ENCODE measurements around the gene NISCH.

Gene NISCH

GRCh38 chr3:52502808-52503350, 47.5 kb downstream of the NISCH start:
- no peak for DNase-seq
- no peaks in the 10 kb centered on the region for H3K9me3 Mint-ChIP-seq
- H3K27me3 Mint-ChIP-seq = peaks cover 0 to 6% of the 10 kb centered on the region in 2 donors
- no peak overlapping the region for H3K4me3 Mint-ChIP-seq
- ATAC-seq (replicated peaks) = no peak
- H3K27ac Mint-ChIP-seq = no peak overlapping the region
- no peaks in the 10 kb centered on the region for H3K36me3 Mint-ChIP-seq (ENCODE audit: insufficient read depth)
- H3K4me1 Mint-ChIP-seq (ENCODE audit: low read depth in 2 of 2) = no peaks in the 10 kb centered on the region

- H3K36me3 Mint-ChIP-seq (ENCODE audit: insufficient read depth) = no peaks in the 10 kb centered on the region
- no peaks in the 10 kb centered on the region for H3K4me1 Mint-ChIP-seq (ENCODE audit: low read depth in 2 of 2)
- DNase-seq (no peak), ATAC-seq (replicated peaks) (no peak)
- H3K9me3 Mint-ChIP-seq = no peaks in the 10 kb centered on the region
- peaks cover 0 to 6% of the 10 kb centered on the region in 2 donors for H3K27me3 Mint-ChIP-seq
- no peak overlapping the region for H3K4me3 Mint-ChIP-seq
- H3K27ac Mint-ChIP-seq = no peak overlapping the region
These were observed 48.5 kb downstream of the NISCH start for GRCh38 chr3:52503788-52504424.

- H3K27ac Mint-ChIP-seq = no peak overlapping the region
- no peaks in the 10 kb centered on the region for H3K36me3 Mint-ChIP-seq (ENCODE audit: insufficient read depth)
- H3K4me3 Mint-ChIP-seq = no peak overlapping the region
- DNase-seq = no peak
- no peaks in the 10 kb centered on the region for H3K4me1 Mint-ChIP-seq (ENCODE audit: low read depth in 2 of 2)
- ATAC-seq (replicated peaks) = no peak
- H3K27me3 Mint-ChIP-seq = peaks cover 0 to 6% of the 10 kb centered on the region in 2 donors
- no peaks in the 10 kb centered on the region for H3K9me3 Mint-ChIP-seq
These were observed 49.6 kb downstream of the NISCH start for GRCh38 chr3:52504977-52505376.

- Mint-ChIP-seq H3K27me3 (peaks cover 0 to 6% of the 10 kb centered on the region in 2 donors), H3K4me3 (no peak overlapping the region), H3K4me1 (ENCODE audit: low read depth in 2 of 2) (no peaks in the 10 kb centered on the region), H3K36me3 (ENCODE audit: insufficient read depth) (no peaks in the 10 kb centered on the region), H3K9me3 (no peaks in the 10 kb centered on the region), H3K27ac (no peak overlapping the region)
- DNase-seq = no peak
- no peak for ATAC-seq (replicated peaks)
These were observed 51.0 kb downstream of the NISCH start for GRCh38 chr3:52506266-52506966.

- Mint-ChIP-seq H3K27ac (peak overlapping the region in 1 of 2 donors; percentile 44), H3K9me3 (no peaks in the 10 kb centered on the region), H3K4me1 (ENCODE audit: low read depth in 2 of 2) (no peaks in the 10 kb centered on the region), H3K27me3 (peaks cover 0 to 6% of the 10 kb centered on the region in 2 donors), H3K36me3 (ENCODE audit: insufficient read depth) (no peaks in the 10 kb centered on the region), H3K4me3 (no peak overlapping the region)
- ATAC-seq (replicated peaks) (no peak), DNase-seq (no peak)
These were observed 52.0 kb downstream of the NISCH start for GRCh38 chr3:52507359-52507758.

- H3K27me3 Mint-ChIP-seq = peaks cover 0 to 6% of the 10 kb centered on the region in 2 donors
- H3K27ac Mint-ChIP-seq = no peak overlapping the region
- no peak overlapping the region for H3K4me3 Mint-ChIP-seq
- DNase-seq (no peak), ATAC-seq (replicated peaks) (no peak)
- H3K9me3 Mint-ChIP-seq = no peaks in the 10 kb centered on the region
- peaks cover 0 to 2% of the 10 kb centered on the region in 2 donors for H3K4me1 Mint-ChIP-seq (ENCODE audit: low read depth in 2 of 2)
- no peaks in the 10 kb centered on the region for H3K36me3 Mint-ChIP-seq (ENCODE audit: insufficient read depth)
These were observed 54.4 kb downstream of the NISCH start for GRCh38 chr3:52509753-52510328.

GRCh38 chr3:52511509-52511908, 56.1 kb downstream of the NISCH start:
- Mint-ChIP-seq H3K9me3 (no peaks in the 10 kb centered on the region), H3K36me3 (ENCODE audit: insufficient read depth) (no peaks in the 10 kb centered on the region), H3K27ac (no peak overlapping the region), H3K4me1 (ENCODE audit: low read depth in 2 of 2) (peaks cover 0 to 2% of the 10 kb centered on the region in 2 donors), H3K4me3 (no peak overlapping the region), H3K27me3 (no peaks in the 10 kb centered on the region)
- ATAC-seq (replicated peaks) (no peak), DNase-seq (no peak)

- no peak overlapping the region for H3K27ac Mint-ChIP-seq
- H3K4me1 Mint-ChIP-seq (ENCODE audit: low read depth in 2 of 2) = peaks cover 0 to 2% of the 10 kb centered on the region in 2 donors
- H3K9me3 Mint-ChIP-seq = no peaks in the 10 kb centered on the region
- no peaks in the 10 kb centered on the region for H3K27me3 Mint-ChIP-seq
- no peak for ATAC-seq (replicated peaks)
- no peak overlapping the region for H3K4me3 Mint-ChIP-seq
- H3K36me3 Mint-ChIP-seq (ENCODE audit: insufficient read depth) = no peaks in the 10 kb centered on the region
- DNase-seq = no peak
These were observed 56.7 kb downstream of the NISCH start for GRCh38 chr3:52512105-52512504.

- DNase-seq = no peak
- H3K36me3 Mint-ChIP-seq (ENCODE audit: insufficient read depth) = no peaks in the 10 kb centered on the region
- no peaks in the 10 kb centered on the region for H3K27me3 Mint-ChIP-seq
- no peak for ATAC-seq (replicated peaks)
- peaks cover 0 to 2% of the 10 kb centered on the region in 2 donors for H3K4me1 Mint-ChIP-seq (ENCODE audit: low read depth in 2 of 2)
- H3K27ac Mint-ChIP-seq = no peak overlapping the region
- H3K4me3 Mint-ChIP-seq = no peak overlapping the region
- H3K9me3 Mint-ChIP-seq = no peaks in the 10 kb centered on the region
These were observed 57.3 kb downstream of the NISCH start for GRCh38 chr3:52512727-52513126.

GRCh38 chr3:52513281-52513680, 57.9 kb downstream of the NISCH start:
- no peak overlapping the region for H3K27ac Mint-ChIP-seq
- no peaks in the 10 kb centered on the region for H3K36me3 Mint-ChIP-seq (ENCODE audit: insufficient read depth)
- ATAC-seq (replicated peaks) (no peak), DNase-seq (no peak)
- no peaks in the 10 kb centered on the region for H3K9me3 Mint-ChIP-seq
- peaks cover 0 to 2% of the 10 kb centered on the region in 2 donors for H3K4me1 Mint-ChIP-seq (ENCODE audit: low read depth in 2 of 2)
- H3K4me3 Mint-ChIP-seq = no peak overlapping the region
- no peaks in the 10 kb centered on the region for H3K27me3 Mint-ChIP-seq

GRCh38 chr3:52514576-52514975, 59.2 kb downstream of the NISCH start:
- Mint-ChIP-seq H3K9me3 (no peaks in the 10 kb centered on the region), H3K4me1 (ENCODE audit: low read depth in 2 of 2) (peaks cover 0 to 2% of the 10 kb centered on the region in 2 donors), H3K27ac (no peak overlapping the region), H3K36me3 (ENCODE audit: insufficient read depth) (no peaks in the 10 kb centered on the region), H3K27me3 (no peaks in the 10 kb centered on the region), H3K4me3 (no peak overlapping the region)
- DNase-seq (no peak), ATAC-seq (replicated peaks) (no peak)

- no peak for DNase-seq
- Mint-ChIP-seq H3K27ac (no peak overlapping the region), H3K36me3 (ENCODE audit: insufficient read depth) (no peaks in the 10 kb centered on the region), H3K9me3 (no peaks in the 10 kb centered on the region), H3K4me3 (no peak overlapping the region), H3K4me1 (ENCODE audit: low read depth in 2 of 2) (peaks cover 0 to 2% of the 10 kb centered on the region in 2 donors), H3K27me3 (no peaks in the 10 kb centered on the region)
- no peak for ATAC-seq (replicated peaks)
These were observed 59.8 kb downstream of the NISCH start for GRCh38 chr3:52515192-52515591.

GRCh38 chr3:52516509-52517195, 61.2 kb downstream of the NISCH start:
- no peaks in the 10 kb centered on the region for H3K27me3 Mint-ChIP-seq
- peaks cover 0 to 2% of the 10 kb centered on the region in 2 donors for H3K4me1 Mint-ChIP-seq (ENCODE audit: low read depth in 2 of 2)
- no peak for ATAC-seq (replicated peaks)
- H3K36me3 Mint-ChIP-seq (ENCODE audit: insufficient read depth) = no peaks in the 10 kb centered on the region
- H3K4me3 Mint-ChIP-seq = no peak overlapping the region
- no peak overlapping the region for H3K27ac Mint-ChIP-seq
- no peak for DNase-seq
- no peaks in the 10 kb centered on the region for H3K9me3 Mint-ChIP-seq

All from effector memory CD8-positive, alpha-beta T cell (primary cell).